Psoas muscle (tissue), 8 donors: ENCODE measurements around the gene CCNY. TPM values are rescaled to one million over a fixed set of nuclear protein-coding genes. Genes with fewer than 3 reads are reported as not detected.

ENCODE experiments used
- ATAC-seq, 4 donors: fragments of 200-7000 bp; cut with Tn5 transposase; one replicate each; pipeline ENCODE4 v1.9.1; 2020; ENCODE audit warnings: moderate library complexity in 3 of 4, mild to moderate bottlenecking in 2 of 4
- DNase-seq, 2 donors: peaks; one replicate each; pipeline ENCODE4 v3.0.0-alpha.2; 2020
- H3K27ac ChIP-seq: fragments of 200-600 bp; one replicate; pipeline ENCODE4 v1.8.0; 2022
- H3K27me3 ChIP-seq, 3 donors: fragments of 200-600 bp in 1 of 3; one replicate each; pipeline versions ENCODE4 v1.6.1 to v1.8.0; 2013 to 2022; ENCODE audit warnings: low read length in 2 of 3, mild to moderate bottlenecking in 2 of 3, moderate library complexity in 1 of 3; ENCODE audit not compliant: insufficient read depth in 3 of 3
- H3K36me3 ChIP-seq, 2 donors: fragments of 200-600 bp in 1 of 2; one replicate each; pipeline versions ENCODE4 v1.6.1 to v1.8.0; 2013 to 2022; ENCODE audit warnings: low read depth in 1 of 2, mild to moderate bottlenecking in 1 of 2, moderate library complexity in 1 of 2; ENCODE audit not compliant: insufficient read depth in 1 of 2
- H3K4me1 ChIP-seq: fragments of 200-600 bp; one replicate; pipeline ENCODE4 v1.8.0; 2022
- H3K4me3 ChIP-seq: fragments of 200-600 bp; one replicate; pipeline ENCODE4 v1.8.0; 2022; ENCODE audit warnings: mild to moderate bottlenecking
- H3K9me3 ChIP-seq: fragments of 200-600 bp; one replicate; pipeline ENCODE4 v1.8.0; 2022
- WGBS, 3 donors: extraction: QIAGEN DNeasy Blood & Tissue Kit; methylation state at CpG; one replicate each; pipeline versions ENCODE4 v1.1.6 to v1.1.7; 2013; 5-methylcytosine and 5-hydroxymethylcytosine counted together
- intact Hi-C, 2 donors: fragments of 100-400 bp; cut with DNase I; formaldehyde crosslinking; loops; one replicate each; pipeline versions ENCODE4 v1.11.0 to v1.14.2; 2022
- polyA plus RNA-seq, 3 donors: library from polyadenylated mRNA; stranded (reverse); fragments of 200-250 nt; gene quantifications; one replicate each; pipeline ENCODE4 v1.2.3, GENCODE V29; 2013
- total RNA-seq, 4 donors: library from RNA; stranded (reverse); fragmentation: NEBNext Ultra II Directional in 2 of 4; extraction: Animal tissue kit (Norgen Biotek cat#: 25700) in 2 of 4; gene quantifications; one replicate each; pipeline versions ENCODE4 v1.2.1 to v1.2.4, GENCODE V29; 2021 to 2023
- TF ChIP-seq, protein P1 (sequence below): fragments of 200-600 bp; IDR thresholded peaks from one replicate; pipeline ENCODE4 v1.8.0; 2022; ENCODE audit warnings: antibody characterized with exemption
- donor health status: healthy with polysubstance abuse.
- donor health status: DM: no; HTN: no; CAD: no; lungs with moderate emphysema.
- donor health status: Bipolar disorder and iron deficiency.
- donor health status: healthy.
- donor health status: DM: yes; HTN: yes; CAD: no.
- donor health status: DM: no; HTN: no; CAD: no.
- donor health status: DM: no; HTN: no; CAD: no.
- donor health status: DM: yes; HTN: yes; CAD: no.

CCNY gene
- total and polyA plus RNA-seq, 7 donors, result 21.2 to 55.8 (median 47.0) TPM

- H3K27me3 ChIP-seq, result no peaks in the 10 kb centered on the region
- H3K27ac ChIP-seq, result no peak overlapping the region
- TF ChIP-seq, protein P1, sequence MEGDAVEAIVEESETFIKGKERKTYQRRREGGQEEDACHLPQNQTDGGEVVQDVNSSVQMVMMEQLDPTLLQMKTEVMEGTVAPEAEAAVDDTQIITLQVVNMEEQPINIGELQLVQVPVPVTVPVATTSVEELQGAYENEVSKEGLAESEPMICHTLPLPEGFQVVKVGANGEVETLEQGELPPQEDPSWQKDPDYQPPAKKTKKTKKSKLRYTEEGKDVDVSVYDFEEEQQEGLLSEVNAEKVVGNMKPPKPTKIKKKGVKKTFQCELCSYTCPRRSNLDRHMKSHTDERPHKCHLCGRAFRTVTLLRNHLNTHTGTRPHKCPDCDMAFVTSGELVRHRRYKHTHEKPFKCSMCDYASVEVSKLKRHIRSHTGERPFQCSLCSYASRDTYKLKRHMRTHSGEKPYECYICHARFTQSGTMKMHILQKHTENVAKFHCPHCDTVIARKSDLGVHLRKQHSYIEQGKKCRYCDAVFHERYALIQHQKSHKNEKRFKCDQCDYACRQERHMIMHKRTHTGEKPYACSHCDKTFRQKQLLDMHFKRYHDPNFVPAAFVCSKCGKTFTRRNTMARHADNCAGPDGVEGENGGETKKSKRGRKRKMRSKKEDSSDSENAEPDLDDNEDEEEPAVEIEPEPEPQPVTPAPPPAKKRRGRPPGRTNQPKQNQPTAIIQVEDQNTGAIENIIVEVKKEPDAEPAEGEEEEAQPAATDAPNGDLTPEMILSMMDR, result no peak
- DNase-seq, result no peak
- ATAC-seq, result no peak
- H3K36me3 ChIP-seq, result no peaks in the 10 kb centered on the region
- H3K4me3 ChIP-seq, result no peak overlapping the region
- intact Hi-C loops, result no loop called here
- 83 to 86% (median 83%) methylated on average over 11 of the region's 11 CpGs for WGBS, 3 donors
- H3K4me1 ChIP-seq, result peaks cover 71% of the 10 kb centered on the region
- H3K9me3 ChIP-seq, result no peaks in the 10 kb centered on the region
Observed at GRCh38 chr10:35464825-35465456, 128.6 kb downstream of the CCNY start.

DNA sequence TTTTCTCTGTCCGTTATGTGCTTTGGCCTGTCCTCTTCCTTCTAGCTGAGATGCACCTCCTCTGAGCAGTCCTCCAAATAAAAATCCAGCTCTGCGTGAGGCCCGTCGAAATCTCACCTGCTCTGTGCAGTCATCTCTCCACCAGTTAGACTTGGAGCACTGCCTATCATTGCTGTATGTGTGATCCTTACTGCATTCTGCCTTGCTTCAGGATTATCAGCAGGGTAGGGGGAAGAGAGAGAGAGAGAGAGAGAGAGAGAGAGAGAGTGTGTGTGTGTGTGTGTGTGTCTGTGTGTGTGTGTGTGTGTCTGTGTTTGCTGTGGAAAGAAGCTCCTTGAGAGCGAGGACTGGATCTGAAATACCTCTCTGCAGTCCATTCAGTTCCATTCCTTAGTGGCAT is 129.4 kb downstream of the CCNY start:
- no peak overlapping the region for H3K4me3 ChIP-seq
- H3K4me1 ChIP-seq, result peaks cover 70% of the 10 kb centered on the region
- DNase-seq, result no peak
- WGBS, 3 donors, result 62 to 75% (median 63%) methylated on average over 5 of the region's 5 CpGs
- H3K27ac ChIP-seq, result no peak overlapping the region
- no peaks in the 10 kb centered on the region for H3K9me3 ChIP-seq
- intact Hi-C loops, result no loop called here
- TF ChIP-seq, protein P1, result no peak
- ATAC-seq, result no peak
- H3K36me3 ChIP-seq, result no peaks in the 10 kb centered on the region
- no peaks in the 10 kb centered on the region for H3K27me3 ChIP-seq

- Histone ChIP-seq H3K36me3 (no peaks in the 10 kb centered on the region), H3K27ac (no peak overlapping the region), H3K4me3 (no peak overlapping the region), H3K9me3 (no peaks in the 10 kb centered on the region), H3K27me3 (no peaks in the 10 kb centered on the region), H3K4me1 (peaks cover 70% of the 10 kb centered on the region)
- intact Hi-C loops, result no loop called here
- no peak for ATAC-seq
- TF ChIP-seq, protein P1, result no peak
- 89 to 96% (median 95%) methylated on average over 4 to 5 of the region's 5 CpGs for WGBS, 3 donors
- DNase-seq, result no peak
Observed at GRCh38 chr10:35466170-35466569, 129.9 kb downstream of the CCNY start.

GRCh38 chr10:35466661-35467060 is 130.4 kb downstream of the CCNY start:
- no peaks in the 10 kb centered on the region for H3K27me3 ChIP-seq
- intact Hi-C loops, result no loop called here
- DNase-seq, result no peak
- no peak overlapping the region for H3K4me3 ChIP-seq
- H3K36me3 ChIP-seq, result no peaks in the 10 kb centered on the region
- 96 to 98% (median 97%) methylated on average over 4 of the region's 4 CpGs for WGBS, 3 donors
- TF ChIP-seq, protein P1, result no peak
- H3K9me3 ChIP-seq, result no peaks in the 10 kb centered on the region
- H3K4me1 ChIP-seq, result peaks cover 70% of the 10 kb centered on the region
- no peak for ATAC-seq
- no peak overlapping the region for H3K27ac ChIP-seq

DNA sequence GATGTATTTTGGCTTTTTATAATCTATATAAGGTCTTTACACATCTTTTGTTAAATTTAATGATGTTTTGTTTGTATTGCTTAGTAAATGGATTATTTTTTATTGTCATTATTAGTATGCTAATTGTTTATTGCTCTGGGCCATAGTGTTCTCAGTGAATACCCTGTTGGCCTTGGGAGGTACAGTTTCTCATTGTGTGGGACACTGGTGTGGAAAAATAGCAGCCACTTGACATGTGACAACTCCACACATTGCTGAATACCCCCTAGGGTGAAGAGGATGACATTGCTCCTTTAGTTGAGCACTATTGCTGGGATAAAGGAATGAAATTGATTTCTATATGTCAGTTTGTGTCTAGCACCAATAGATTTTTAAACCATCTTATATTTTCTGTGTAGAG is 130.9 kb downstream of the CCNY start:
- Histone ChIP-seq H3K4me3 (no peak overlapping the region), H3K27me3 (no peaks in the 10 kb centered on the region), H3K27ac (no peak overlapping the region), H3K4me1 (peaks cover 68% of the 10 kb centered on the region), H3K9me3 (no peaks in the 10 kb centered on the region), H3K36me3 (no peaks in the 10 kb centered on the region)
- intact Hi-C loops, result no loop called here
- DNase-seq, result no peak
- TF ChIP-seq, protein P1, result no peak
- ATAC-seq, result no peak
